HepG2 (cell line): ENCODE measurements around the gene CCDC73. TPM values are rescaled to one million over a fixed set of nuclear protein-coding genes. Genes with fewer than 3 reads are reported as not detected.

Experiments used
- CBX5 ChIP-seq: sonication (generic); formaldehyde crosslinking; IDR thresholded peaks from 2 replicates; pipeline ENCODE4 v1.4.0; 2020; ENCODE audit warnings: missing genetic modification reagents, borderline replicate concordance
- CREB3 ChIP-seq: sonication (generic); formaldehyde crosslinking; IDR thresholded peaks from 2 replicates; pipeline ENCODE4 v1.5.0; 2020; ENCODE audit warnings: missing genetic modification reagents
- CREBL2 ChIP-seq: sonication (generic); formaldehyde crosslinking; IDR thresholded peaks from 2 replicates; pipeline ENCODE4 v1.8.1; 2023; ENCODE audit warnings: missing genetic modification reagents, mild to moderate bottlenecking, borderline replicate concordance
- DNMT3B ChIP-seq: conservative IDR thresholded peaks from 2 replicates; pipeline ENCODE4 v1.6.1; 2016; ENCODE audit warnings: missing biosample characterization, control low read depth
- HNF1A ChIP-seq, 2 experiments: sonication (generic) in 1 of 2; formaldehyde crosslinking in 1 of 2; IDR thresholded peaks; 2 replicates each; pipeline versions ENCODE4 v1.4.0 to v1.6.1; 2016 to 2020; ENCODE audit warnings: borderline replicate concordance in 1 of 2, low read depth in 1 of 2, mild to moderate bottlenecking in 1 of 2, missing genetic modification reagents in 1 of 2
- MAFF ChIP-seq: IDR thresholded peaks from 2 replicates; pipeline ENCODE4 v1.6.1; 2011; ENCODE audit warnings: low read depth, low read length, improper control_type of control experiment
- MXD3 ChIP-seq: IDR thresholded peaks from 2 replicates; pipeline ENCODE4 v1.6.1; 2016; ENCODE audit warnings: mild to moderate bottlenecking, missing biosample characterization, missing genetic modification reagents
- NFYC ChIP-seq: IDR thresholded peaks from 2 replicates; pipeline ENCODE4 v1.6.1; 2016; ENCODE audit warnings: missing genetic modification reagents, missing compliant biosample characterization
- NR2F1 ChIP-seq, 2 experiments: fragments of 450-650 bp in 1 of 2; formaldehyde crosslinking in 1 of 2; IDR thresholded peaks; 2 replicates each; pipeline versions ENCODE4 v1.5.0 to v1.6.1; 2016 to 2020; ENCODE audit warnings: mild to moderate bottlenecking in 1 of 2, missing compliant biosample characterization in 1 of 2, missing genetic modification reagents in 1 of 2, moderate library complexity in 1 of 2
- PCBP1 ChIP-seq: fragments of 200-400 bp; formaldehyde crosslinking; IDR thresholded peaks from 2 replicates; pipeline ENCODE4 v1.6.1; 2017; ENCODE audit warnings: mild to moderate bottlenecking, low read depth, low read length, borderline replicate concordance
- RORA ChIP-seq: sonication (generic); formaldehyde crosslinking; IDR thresholded peaks from 2 replicates; pipeline ENCODE4 v1.5.0; 2020; ENCODE audit warnings: mild to moderate bottlenecking, missing genetic modification reagents, moderate library complexity
- SALL1 ChIP-seq: sonication (generic); formaldehyde crosslinking; IDR thresholded peaks from 2 replicates; pipeline ENCODE4 v1.8.0; 2022; ENCODE audit warnings: mild to moderate bottlenecking, missing genetic modification reagents
- ZNF232 ChIP-seq: sonication (generic); formaldehyde crosslinking; IDR thresholded peaks from 2 replicates; pipeline ENCODE4 v1.4.0; 2020; ENCODE audit warnings: missing genetic modification reagents, borderline replicate concordance
- ZNF263 ChIP-seq: sonication (generic); formaldehyde crosslinking; IDR thresholded peaks from 2 replicates; pipeline ENCODE4 v1.4.0; 2020; ENCODE audit warnings: missing genetic modification reagents
- ZNF30 ChIP-seq: sonication (generic); formaldehyde crosslinking; IDR thresholded peaks from 2 replicates; pipeline ENCODE4 v1.5.0; 2020; ENCODE audit warnings: mild to moderate bottlenecking, missing genetic modification reagents
- ZNF687 ChIP-seq: sonication (generic); formaldehyde crosslinking; IDR thresholded peaks from 2 replicates; pipeline ENCODE4 v1.5.1; 2020; ENCODE audit warnings: mild to moderate bottlenecking, missing genetic modification reagents, moderate library complexity
- ZNF713 ChIP-seq: sonication (generic); formaldehyde crosslinking; IDR thresholded peaks from 2 replicates; pipeline ENCODE4 v1.4.0; 2020; ENCODE audit warnings: mild to moderate bottlenecking, missing genetic modification reagents
- ZNF740 ChIP-seq: sonication (generic); formaldehyde crosslinking; IDR thresholded peaks from 2 replicates; pipeline ENCODE4 v1.4.0; 2020; ENCODE audit warnings: missing genetic modification reagents
- polyA plus RNA-seq, 8 experiments: library from polyadenylated mRNA; depleted of rRNA in 3 of 8; stranded (reverse) in 7 of 8; unstranded in 1 of 8; fragments of >200 nt; fragmentation: Illumina TruSeq in 4 of 8; extraction: Trizol in 4 of 8; gene quantifications; 2 replicates each; pipeline versions ENCODE4 v1.2.1 to v1.2.3, GENCODE V29; 2011 to 2016; ENCODE audit warnings: low read depth in 4 of 8, missing spikeins in 1 of 8, mixed read lengths in 1 of 8; ENCODE audit not compliant: insufficient read depth in 1 of 8
- total RNA-seq, 5 experiments: library from RNA; depleted of rRNA; stranded (reverse); fragments of >200 nt; fragmentation: Illumina TruSeq; extraction: Trizol; gene quantifications; 2 replicates each; pipeline ENCODE4 v1.2.3, GENCODE V29; 2016; ENCODE audit warnings: low read depth in 1 of 5

Gene CCDC73
- total and polyA plus RNA-seq, 2 of the 13 experiments (the other 11 are each of a cell fraction or from before 2014, with no cell fraction given) = 0.01 to 0.11 TPM

GRCh38 chr11:32829680-32830412 is 35.4 kb upstream of the CCDC73 start, which contains the start of gene PRRG4 (continued):
- TF ChIP-seq CREB3 (no peak), HNF1A (IDR thresholded peaks at IDR 0.05; ENCODE audit: low read depth) (no peak), HNF1A (CRISPR knock-in tag; IDR thresholded peaks at IDR 0.05; ENCODE audit: borderline replicate concordance) (peak; percentile 38; the same call in 1 of the 2 replicates), MXD3 (CRISPR knock-in tag) (no peak), CREBL2 (CRISPR knock-in tag) (no peak), MAFF (no peak), PCBP1 (no peak), RORA (no peak), NR2F1 (CRISPR knock-in tag; IDR thresholded peaks at IDR 0.05) (no peak), SALL1 (CRISPR knock-in tag) (0 out of 2 replicates have a peak, but pooled peaks have one; percentile 26), NFYC (CRISPR knock-in tag) (no peak), ZNF740 (CRISPR knock-in tag) (no peak), DNMT3B (CRISPR knock-in tag) (no peak), ZNF232 (no peak), CBX5 (no peak), ZNF687 (CRISPR knock-in tag) (peak; percentile 80), ZNF263 (CRISPR knock-in tag) (no peak), ZNF713 (CRISPR knock-in tag) (no peak), ZNF30 (CRISPR knock-in tag) (no peak)
